ENCODE measurements around the gene SLC6A9.

GRCh38 chr1:44050261-44050660 is 19.0 kb upstream of the SLC6A9 start:
- TF ChIP-seq POLR2A (IDR thresholded peaks at IDR 0.05) (no peak), CTCF (IDR thresholded peaks at IDR 0.05) (no peak), EP300 (IDR thresholded peaks at IDR 0.05) (no peak), POLR2AphosphoS5 (IDR thresholded peaks at IDR 0.05) (no peak)

Measured in suprapubic skin (tissue), 4 donors.